Kidney epithelial cell (primary cell): ENCODE results near the gene TBX1. TPM values are rescaled to one million over a fixed set of nuclear protein-coding genes. Genes with fewer than 3 reads are reported as not detected.
"Not testable (repeated sequence)": the region's sequence is repeated elsewhere in the genome, so short reads cannot be mapped to it uniquely, and the experiment has no call there.

ENCODE experiments used
- DNase-seq: peaks from one replicate; pipeline ENCODE4 v3.0.0-alpha.2; 2010; ENCODE audit warnings: low read depth
- H3K27me3 ChIP-seq: 2 replicates; pipeline ENCODE4 v1.6.0; 2011; ENCODE audit warnings: low read length; ENCODE audit not compliant: control insufficient read depth, insufficient read depth
- H3K36me3 ChIP-seq: 2 replicates; pipeline ENCODE4 v1.5.1; 2011; ENCODE audit warnings: low read length; ENCODE audit not compliant: control insufficient read depth, insufficient read depth
- H3K4me3 ChIP-seq: 2 replicates; pipeline ENCODE4 v1.5.1; 2011; ENCODE audit warnings: low read depth, mild to moderate bottlenecking, control low read depth, low read length
- total RNA-seq: library from RNA; depleted of rRNA; stranded (reverse); fragments of >200 nt; gene quantifications from 2 replicates; pipeline ENCODE4 v1.2.3, GENCODE V29; 2015
- TF ChIP-seq, protein P1 (sequence below): IDR thresholded peaks from 2 replicates; pipeline ENCODE4 v1.5.1; 2011; ENCODE audit warnings: mild to moderate bottlenecking, moderate library complexity, low read length, control low read depth, inconsistent platforms; ENCODE audit not compliant: insufficient read depth, poor library complexity, severe bottlenecking

The TBX1 gene
- total RNA-seq, 1 donor from 2014 or later, result not detected

DNA sequence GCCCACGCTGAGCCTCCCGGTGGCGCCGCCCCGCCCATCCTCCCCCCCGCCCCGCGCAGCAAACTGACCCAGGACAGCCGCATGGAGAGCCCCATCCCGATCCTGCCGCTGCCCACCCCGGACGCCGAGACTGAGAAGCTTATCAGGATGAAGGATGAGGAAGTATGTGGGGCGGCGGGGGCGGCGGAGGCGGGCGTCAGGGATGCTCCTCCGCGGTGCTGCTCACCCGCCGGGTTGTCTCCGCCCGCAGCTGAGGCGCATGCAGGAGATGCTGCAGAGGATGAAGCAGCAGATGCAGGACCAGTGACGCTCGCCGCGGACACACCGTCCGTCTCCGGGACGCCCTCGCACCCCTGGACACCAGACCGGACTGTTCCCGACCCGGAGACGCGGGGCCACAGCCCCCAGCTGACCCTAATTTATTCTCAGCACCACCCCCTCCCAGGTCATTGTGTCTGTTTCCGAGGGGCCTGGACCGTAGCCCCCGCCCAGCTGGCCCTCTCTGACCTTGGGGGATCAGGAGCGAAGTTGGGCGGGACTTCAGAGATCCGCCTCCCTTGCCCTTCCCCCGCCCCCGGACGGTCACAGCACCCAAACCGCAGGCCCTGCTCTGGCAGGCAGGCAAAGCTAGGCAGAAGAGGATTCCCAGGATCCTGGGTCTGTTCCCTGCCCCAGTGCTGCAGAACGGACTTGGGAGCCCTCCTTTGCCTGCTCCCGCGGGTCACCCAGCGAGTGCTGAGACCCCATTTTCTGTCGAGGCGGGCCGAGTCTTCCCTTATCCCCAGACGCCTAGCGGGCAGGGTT lies 38.2 kb upstream of the TBX1 start:
- TF ChIP-seq, protein P1, sequence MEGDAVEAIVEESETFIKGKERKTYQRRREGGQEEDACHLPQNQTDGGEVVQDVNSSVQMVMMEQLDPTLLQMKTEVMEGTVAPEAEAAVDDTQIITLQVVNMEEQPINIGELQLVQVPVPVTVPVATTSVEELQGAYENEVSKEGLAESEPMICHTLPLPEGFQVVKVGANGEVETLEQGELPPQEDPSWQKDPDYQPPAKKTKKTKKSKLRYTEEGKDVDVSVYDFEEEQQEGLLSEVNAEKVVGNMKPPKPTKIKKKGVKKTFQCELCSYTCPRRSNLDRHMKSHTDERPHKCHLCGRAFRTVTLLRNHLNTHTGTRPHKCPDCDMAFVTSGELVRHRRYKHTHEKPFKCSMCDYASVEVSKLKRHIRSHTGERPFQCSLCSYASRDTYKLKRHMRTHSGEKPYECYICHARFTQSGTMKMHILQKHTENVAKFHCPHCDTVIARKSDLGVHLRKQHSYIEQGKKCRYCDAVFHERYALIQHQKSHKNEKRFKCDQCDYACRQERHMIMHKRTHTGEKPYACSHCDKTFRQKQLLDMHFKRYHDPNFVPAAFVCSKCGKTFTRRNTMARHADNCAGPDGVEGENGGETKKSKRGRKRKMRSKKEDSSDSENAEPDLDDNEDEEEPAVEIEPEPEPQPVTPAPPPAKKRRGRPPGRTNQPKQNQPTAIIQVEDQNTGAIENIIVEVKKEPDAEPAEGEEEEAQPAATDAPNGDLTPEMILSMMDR, result no peak
- Histone ChIP-seq H3K36me3 (no peaks in the 10 kb centered on the region), H3K27me3 (peaks cover 80% of the 10 kb centered on the region)

DNA sequence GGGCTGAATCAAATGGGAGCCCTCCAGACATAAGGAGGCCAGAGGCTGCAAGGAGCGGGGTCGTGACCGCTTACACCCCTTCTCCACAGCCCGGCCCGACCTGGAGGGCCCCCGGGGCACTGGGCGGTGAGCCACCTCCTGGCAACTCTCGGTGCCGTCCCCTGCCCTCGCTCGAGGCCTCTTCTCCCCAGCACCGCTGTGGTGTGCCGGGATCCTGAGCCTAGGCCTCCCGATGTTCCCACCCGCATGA lies 37.7 kb upstream of the TBX1 start:
- DNase-seq, result no peak
- peaks cover 86% of the 10 kb centered on the region for H3K27me3 ChIP-seq
- TF ChIP-seq, protein P1, result no peak

More for the DNA sequence above, 38.2 kb upstream of the TBX1 start:
- no peak for DNase-seq
- H3K4me3 ChIP-seq, result no peak overlapping the region

DNA sequence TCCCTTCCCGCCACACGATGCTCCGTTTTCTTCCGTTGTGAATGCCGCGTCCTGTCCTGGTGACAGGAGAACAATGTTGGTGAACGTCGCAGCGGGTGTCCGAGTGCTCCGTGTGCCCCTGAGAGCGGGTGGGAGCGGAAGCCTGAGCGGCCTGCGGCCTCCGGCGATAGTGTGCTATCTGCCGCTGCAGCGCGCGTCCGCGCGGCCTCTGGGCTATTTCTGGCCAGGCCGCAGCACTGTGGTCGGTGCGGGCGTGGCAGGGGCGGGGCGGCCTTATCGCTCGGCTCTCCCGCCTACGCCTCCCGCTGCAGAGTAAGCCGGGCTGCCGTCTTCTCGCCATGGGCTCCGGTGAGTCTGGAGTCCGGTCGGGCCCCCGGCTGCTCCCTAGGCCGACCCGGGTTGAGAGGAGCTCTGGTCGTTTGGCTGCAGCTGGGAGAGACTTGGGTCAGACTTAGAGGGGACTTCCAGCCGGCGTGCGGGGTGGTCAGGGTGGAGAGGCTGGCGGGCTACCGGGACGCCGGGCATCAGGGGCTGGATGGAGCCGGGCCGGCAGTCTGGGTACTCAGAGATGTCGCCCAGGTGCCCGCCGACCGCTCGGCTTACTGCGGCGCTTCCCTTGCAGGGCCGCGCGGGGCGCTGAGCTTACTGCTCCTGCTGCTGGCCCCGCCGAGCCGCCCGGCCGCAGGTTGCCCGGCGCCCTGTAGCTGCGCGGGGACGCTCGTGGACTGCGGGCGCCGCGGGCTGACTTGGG lies 37.2 kb upstream of the TBX1 start, which contains the start of gene GP1BB:
GP1BB (plus strand) TSS at position 308 of the 751 bp plus-strand sequence; CDS start at position 339, 31 bp downstream.
- H3K4me3 ChIP-seq, result no peak within 1 kb of the TSS
- H3K36me3 ChIP-seq, result no peaks in the 10 kb centered on the region
- H3K27me3 ChIP-seq, result peaks cover 87% of the 10 kb centered on the region
- no peak for DNase-seq
- TF ChIP-seq, protein P1, result no peak

More for the DNA sequence above, 37.7 kb upstream of the TBX1 start:
- no peaks in the 10 kb centered on the region for H3K36me3 ChIP-seq
- H3K4me3 ChIP-seq, result no peak overlapping the region

DNA sequence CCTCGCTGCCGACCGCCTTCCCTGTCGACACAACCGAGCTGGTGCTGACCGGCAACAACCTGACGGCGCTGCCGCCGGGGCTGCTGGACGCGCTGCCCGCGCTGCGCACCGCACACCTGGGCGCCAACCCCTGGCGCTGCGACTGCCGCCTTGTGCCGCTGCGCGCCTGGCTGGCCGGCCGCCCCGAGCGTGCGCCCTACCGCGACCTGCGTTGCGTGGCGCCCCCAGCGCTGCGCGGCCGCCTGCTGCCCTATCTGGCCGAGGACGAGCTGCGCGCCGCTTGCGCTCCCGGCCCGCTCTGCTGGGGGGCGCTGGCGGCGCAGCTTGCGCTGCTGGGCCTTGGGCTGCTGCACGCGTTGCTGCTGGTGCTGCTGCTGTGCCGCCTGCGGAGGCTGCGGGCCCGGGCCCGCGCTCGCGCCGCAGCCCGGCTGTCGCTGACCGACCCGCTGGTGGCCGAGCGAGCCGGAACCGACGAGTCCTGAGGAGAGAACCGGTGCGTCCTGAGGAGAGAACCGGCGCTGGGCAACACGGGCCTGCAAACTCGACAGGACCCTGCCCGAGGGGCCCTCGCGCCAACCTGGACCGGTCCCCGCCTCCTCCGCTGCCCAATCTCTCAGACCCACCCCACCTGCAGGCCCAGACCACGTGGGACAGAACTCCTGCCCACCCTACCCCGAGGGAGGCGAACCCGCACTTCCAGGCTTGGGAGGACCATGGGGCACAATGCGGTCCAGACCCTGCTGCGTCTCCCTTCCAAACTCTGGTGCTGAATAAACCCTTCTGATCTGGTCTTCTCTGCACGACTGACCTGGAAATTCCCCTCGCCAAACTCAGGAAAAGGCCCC lies 36.4 kb upstream of the TBX1 start:
- no peak overlapping the region for H3K4me3 ChIP-seq
- TF ChIP-seq, protein P1, result no peak
- DNase-seq, result no peak
- H3K27me3 ChIP-seq, result peaks cover 84% of the 10 kb centered on the region
- H3K36me3 ChIP-seq, result no peaks in the 10 kb centered on the region

DNA sequence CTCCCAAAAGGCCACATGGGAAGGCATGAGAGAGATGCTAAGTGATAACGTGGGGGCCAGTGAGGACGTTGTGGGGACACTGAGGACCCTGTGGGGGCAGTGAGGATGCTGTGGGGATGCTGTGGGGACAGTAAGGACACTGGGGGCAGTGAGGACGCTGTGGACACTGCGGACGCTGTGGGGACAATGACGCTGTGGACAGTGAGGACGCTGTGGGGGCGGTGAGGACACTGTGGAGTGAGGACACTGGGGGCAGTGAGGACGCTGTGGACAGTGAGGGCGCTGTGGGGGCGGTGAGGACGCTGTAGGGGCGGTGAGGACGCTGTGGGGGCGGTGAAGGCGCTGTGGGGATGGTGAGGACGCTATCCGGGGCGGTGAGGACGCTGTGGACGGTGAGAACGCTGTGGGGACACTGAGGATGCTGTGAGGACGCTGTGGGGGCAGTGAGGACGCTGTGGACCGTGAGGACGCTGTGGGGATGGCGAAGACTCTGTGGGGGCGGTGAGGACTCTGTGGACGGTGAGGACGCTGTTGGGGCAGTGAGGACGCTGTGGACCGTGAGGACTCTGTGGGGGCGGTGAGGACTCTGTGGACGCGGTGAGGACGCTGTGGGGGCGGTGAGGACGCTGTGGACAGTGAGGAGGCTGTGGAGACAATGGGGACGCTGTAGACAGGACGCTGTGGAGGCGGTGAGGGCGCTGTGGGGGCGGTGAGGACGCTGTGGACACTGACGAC lies 35.5 kb upstream of the TBX1 start:
- TF ChIP-seq, protein P1, result no peak
- no peaks in the 10 kb centered on the region for H3K36me3 ChIP-seq
- H3K27me3 ChIP-seq, result peaks cover 80% of the 10 kb centered on the region
- no peak for DNase-seq
- H3K4me3 ChIP-seq, result no peak overlapping the region

DNA sequence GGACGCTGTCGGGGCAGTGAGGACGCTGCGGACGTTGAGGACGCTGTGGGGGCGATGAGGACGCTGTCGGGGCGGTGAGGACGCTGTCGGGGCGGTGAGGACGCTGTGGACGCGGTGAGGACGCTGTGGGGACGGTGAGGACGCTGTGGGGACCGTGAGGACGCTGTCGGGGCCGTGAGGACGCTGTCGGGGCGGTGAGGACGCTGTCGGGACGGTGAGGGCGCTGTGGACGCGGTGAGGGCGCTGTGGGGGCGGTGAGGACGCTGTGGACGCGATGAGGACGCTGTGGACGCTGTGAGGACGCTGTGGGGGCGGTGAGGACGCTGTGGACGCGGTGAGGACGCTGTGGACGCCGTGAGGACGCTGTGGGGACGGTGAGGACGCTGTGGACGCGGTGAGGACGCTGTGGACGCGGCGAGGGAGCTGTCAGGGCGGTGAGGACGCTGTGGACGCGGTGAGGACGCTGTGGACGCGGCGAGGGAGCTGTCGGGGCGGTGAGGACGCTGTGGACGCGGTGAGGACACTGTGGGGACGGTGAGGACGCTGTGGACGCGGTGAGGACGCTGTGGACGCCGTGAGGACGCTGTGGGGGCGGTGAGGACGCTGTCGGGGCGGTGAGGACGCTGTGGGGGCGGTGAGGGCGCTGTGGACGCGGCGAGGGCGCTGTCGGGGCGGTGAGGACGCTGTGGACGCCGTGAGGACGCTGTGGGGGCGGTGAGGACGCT lies 34.4 kb upstream of the TBX1 start:
- not testable (repeated sequence) for H3K4me3 ChIP-seq, H3K36me3 ChIP-seq, DNase-seq
- peaks cover 73% of the 10 kb centered on the region for H3K27me3 ChIP-seq
